RWPE2 (cell line): ENCODE measurements around the gene RPL14.

Source experiments
- ATAC-seq: fragments of 200-7000 bp; cut with Tn5 transposase; 3 replicates; pipeline ENCODE4 v1.9.1; 2021; ENCODE audit warnings: low read depth
- DNase-seq: peaks from one replicate; pipeline ENCODE4 v3.0.0-alpha.2; 2020; ENCODE audit warnings: low spot score
- H3K27ac ChIP-seq: fragments of 450-650 bp; 2 replicates; pipeline ENCODE4 v1.5.1; 2017; ENCODE audit warnings: mild to moderate bottlenecking; ENCODE audit not compliant: poor library complexity, severe bottlenecking
- H3K27me3 ChIP-seq: fragments of 250-450 bp; sonication (Bioruptor Pico); 2 replicates; pipeline ENCODE4 v1.5.1; 2021; ENCODE audit warnings: mild to moderate bottlenecking, moderate library complexity; ENCODE audit not compliant: insufficient read depth, poor library complexity, severe bottlenecking
- H3K36me3 ChIP-seq: fragments of 250-450 bp; sonication (Bioruptor Pico); 2 replicates; pipeline ENCODE4 v1.5.1; 2020; ENCODE audit warnings: low read depth, mild to moderate bottlenecking, moderate library complexity
- H3K4me1 ChIP-seq: fragments of 250-450 bp; sonication (Bioruptor Pico); 2 replicates; pipeline ENCODE4 v1.5.1; 2021; ENCODE audit warnings: mild to moderate bottlenecking, moderate library complexity; ENCODE audit not compliant: insufficient read depth, poor library complexity, severe bottlenecking
- H3K4me3 ChIP-seq: fragments of 250-450 bp; sonication (Bioruptor Pico); 2 replicates; pipeline ENCODE4 v1.5.1; 2021; ENCODE audit warnings: mild to moderate bottlenecking, moderate library complexity; ENCODE audit not compliant: severe bottlenecking
- H3K9me3 ChIP-seq: fragments of 250-450 bp; sonication (Bioruptor Pico); 2 replicates; pipeline ENCODE4 v1.5.1; 2021; ENCODE audit warnings: mild to moderate bottlenecking, moderate library complexity; ENCODE audit not compliant: severe bottlenecking
- TF ChIP-seq, protein P1 (sequence below): fragments of 450-650 bp; IDR thresholded peaks from one replicate; pipeline ENCODE4 v1.5.1; 2017; ENCODE audit warnings: mild to moderate bottlenecking, moderate library complexity; ENCODE audit not compliant: poor library complexity, severe bottlenecking

RPL14 gene

DNA sequence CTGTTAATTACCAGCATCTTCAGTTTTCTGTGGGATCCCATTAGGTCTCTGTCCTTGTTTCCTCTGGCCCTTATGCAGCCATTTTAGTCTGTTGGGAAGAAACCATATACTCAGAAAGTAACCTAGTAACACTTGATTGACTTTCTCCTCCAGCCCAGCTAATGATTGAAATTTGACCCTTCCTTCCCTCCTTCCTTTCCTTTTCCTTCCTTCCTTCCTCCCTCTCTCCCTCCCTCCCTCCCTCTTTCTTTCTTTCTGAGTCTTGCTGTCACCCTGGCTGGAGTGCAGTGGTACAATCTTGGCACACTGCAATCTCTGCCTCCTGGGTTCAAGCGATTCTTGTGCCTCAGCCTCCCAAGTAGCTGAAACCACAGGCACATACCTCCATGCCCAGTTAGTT is 42.8 kb downstream of the RPL14 start:
- Histone ChIP-seq H3K27ac (no peak overlapping the region), H3K36me3 (no peaks in the 10 kb centered on the region), H3K4me1 (peaks cover 8% of the 10 kb centered on the region), H3K9me3 (no peaks in the 10 kb centered on the region), H3K27me3 (no peaks in the 10 kb centered on the region), H3K4me3 (no peak overlapping the region)
- TF ChIP-seq, protein P1, sequence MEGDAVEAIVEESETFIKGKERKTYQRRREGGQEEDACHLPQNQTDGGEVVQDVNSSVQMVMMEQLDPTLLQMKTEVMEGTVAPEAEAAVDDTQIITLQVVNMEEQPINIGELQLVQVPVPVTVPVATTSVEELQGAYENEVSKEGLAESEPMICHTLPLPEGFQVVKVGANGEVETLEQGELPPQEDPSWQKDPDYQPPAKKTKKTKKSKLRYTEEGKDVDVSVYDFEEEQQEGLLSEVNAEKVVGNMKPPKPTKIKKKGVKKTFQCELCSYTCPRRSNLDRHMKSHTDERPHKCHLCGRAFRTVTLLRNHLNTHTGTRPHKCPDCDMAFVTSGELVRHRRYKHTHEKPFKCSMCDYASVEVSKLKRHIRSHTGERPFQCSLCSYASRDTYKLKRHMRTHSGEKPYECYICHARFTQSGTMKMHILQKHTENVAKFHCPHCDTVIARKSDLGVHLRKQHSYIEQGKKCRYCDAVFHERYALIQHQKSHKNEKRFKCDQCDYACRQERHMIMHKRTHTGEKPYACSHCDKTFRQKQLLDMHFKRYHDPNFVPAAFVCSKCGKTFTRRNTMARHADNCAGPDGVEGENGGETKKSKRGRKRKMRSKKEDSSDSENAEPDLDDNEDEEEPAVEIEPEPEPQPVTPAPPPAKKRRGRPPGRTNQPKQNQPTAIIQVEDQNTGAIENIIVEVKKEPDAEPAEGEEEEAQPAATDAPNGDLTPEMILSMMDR, result no peak
- ATAC-seq, result no peak
- no peak for DNase-seq

DNA sequence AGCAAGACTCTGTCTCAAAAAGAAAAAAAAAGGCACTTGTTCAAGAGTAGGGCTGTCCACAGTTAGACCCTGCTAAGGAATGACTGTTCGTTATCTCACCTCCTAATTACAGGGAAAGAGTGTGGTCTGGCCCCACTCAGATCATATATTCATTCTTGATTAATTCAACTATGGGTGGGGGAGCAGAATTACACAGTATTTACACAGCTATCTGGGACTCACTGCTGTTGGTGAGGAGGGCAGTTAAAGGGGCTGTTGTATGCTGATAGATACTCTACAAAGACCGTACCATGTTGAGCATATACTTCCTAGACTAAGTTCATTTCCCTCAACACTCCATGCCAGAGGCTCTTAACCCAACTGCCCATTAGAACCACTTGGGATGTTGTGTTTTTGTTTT is 44.9 kb downstream of the RPL14 start:
- TF ChIP-seq, protein P1, result no peak
- ATAC-seq (no peak), DNase-seq (no peak)
- Histone ChIP-seq H3K4me3 (no peak overlapping the region), H3K36me3 (no peaks in the 10 kb centered on the region), H3K27me3 (no peaks in the 10 kb centered on the region), H3K4me1 (peaks cover 18% of the 10 kb centered on the region), H3K27ac (no peak overlapping the region), H3K9me3 (no peaks in the 10 kb centered on the region)

DNA sequence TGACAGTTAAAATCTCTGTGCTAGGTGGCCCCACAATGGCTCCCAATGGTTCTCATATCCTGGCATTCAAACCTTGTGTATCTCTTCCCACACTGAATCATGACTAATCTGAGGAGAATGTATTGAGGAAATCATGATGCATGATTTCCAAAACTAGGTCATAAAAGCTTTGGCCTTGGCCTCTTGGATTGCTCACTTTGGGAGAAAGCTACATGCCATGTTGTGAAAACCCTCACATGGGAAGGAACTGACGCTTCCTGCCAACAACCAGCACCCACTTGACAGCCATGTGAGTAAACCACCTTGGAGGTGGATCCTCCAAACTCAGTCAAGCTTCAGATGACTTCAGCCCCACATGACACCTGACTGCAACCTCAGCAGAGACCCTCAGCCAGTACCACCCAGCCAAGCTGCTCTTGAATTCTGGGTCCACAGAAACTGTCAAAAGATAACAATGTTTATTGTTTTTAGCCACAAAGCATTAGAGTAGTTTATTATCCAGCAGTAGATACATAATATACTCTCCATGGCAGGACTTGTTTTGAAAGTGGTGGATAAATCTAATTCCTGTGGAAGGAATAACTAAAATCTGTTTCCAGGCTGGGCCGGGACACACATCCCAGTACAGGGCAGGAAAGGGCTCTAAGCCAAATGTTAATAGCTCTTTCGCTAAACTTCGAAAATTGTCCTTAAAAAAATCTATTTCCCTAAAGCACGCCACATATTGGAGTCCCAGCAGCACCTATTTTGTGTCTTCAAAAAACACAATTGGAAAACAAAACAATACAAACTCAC is 47.7 kb downstream of the RPL14 start:
- DNase-seq (peak; percentile 77), ATAC-seq (peak; percentile 91)
- TF ChIP-seq, protein P1, result no peak
- Histone ChIP-seq H3K9me3 (no peaks in the 10 kb centered on the region), H3K4me3 (no peak overlapping the region), H3K36me3 (no peaks in the 10 kb centered on the region), H3K4me1 (peaks cover 18% of the 10 kb centered on the region), H3K27me3 (no peaks in the 10 kb centered on the region), H3K27ac (peak overlapping the region; percentile 33)

DNA sequence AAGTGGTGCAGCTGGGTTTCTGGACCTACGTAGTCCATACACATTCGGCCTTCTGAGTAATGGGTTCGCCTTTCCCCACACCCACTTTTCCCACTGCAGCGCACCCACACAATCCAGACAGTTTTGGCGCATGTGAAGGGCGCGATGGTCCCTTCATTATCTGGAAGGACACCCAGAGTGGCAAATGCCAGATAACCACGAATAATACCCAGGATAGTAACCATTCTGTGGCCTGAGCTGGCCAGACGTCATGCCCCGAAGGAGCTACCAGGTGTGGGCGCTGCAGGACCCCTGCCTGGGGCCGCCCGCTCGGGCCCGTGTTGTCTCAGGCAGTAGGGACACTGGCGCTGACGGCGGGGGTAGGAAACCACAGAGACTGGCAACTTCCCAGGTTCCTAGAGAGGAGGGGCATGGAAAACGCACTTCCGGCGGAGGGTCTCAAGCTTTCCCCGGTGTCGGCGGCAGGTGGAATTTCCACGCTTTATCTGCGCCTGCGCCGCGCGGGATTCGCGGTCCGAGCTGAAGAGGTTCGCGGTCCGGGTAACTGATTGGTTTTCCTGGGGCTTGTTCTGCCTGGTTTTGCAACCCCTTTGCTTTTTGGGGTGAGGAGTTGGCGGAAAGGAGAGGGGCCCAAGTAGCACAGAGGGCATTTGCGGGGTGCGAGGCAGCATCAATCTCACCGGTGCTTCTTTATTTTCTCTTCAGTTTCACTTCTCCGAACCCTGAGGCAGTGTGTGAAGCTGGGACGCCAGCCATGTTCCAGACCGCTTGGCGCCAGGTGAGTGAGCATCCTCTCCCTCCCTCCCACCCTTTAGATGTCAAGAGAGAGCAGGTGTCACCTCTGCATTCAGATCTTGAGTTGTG is 48.7 kb downstream of the RPL14 start, which contains the start of gene ZNF620:
Gene ZNF620 (plus strand): TSS at position 441 of the 864 bp plus-strand sequence. CDS start 314 bp downstream, at position 755.
- Histone ChIP-seq H3K9me3 (no peaks in the 10 kb centered on the region), H3K4me3 (peak within 1 kb of the TSS; percentile 51), H3K36me3 (no peaks in the 10 kb centered on the region; the same call in 1 of the 2 replicates), H3K27ac (peak within 1 kb of the TSS; percentile 33), H3K27me3 (no peaks in the 10 kb centered on the region), H3K4me1 (peaks cover 18% of the 10 kb centered on the region)
- peak; percentile 58 for DNase-seq
- TF ChIP-seq, protein P1, result peak; percentile 21
- peak; percentile 51 for ATAC-seq
